ENCODE results near the gene P2RX6. TPM values are rescaled to one million over a fixed set of nuclear protein-coding genes. Genes with fewer than 3 reads are reported as not detected.

Gene P2RX6
- total and polyA plus RNA-seq, 9 of the 15 experiments (the other 6 are each of a cell fraction or from before 2014, with no cell fraction given), result 0.01 to 3.9 (median 1.5) TPM; not detected in 1

DNA sequence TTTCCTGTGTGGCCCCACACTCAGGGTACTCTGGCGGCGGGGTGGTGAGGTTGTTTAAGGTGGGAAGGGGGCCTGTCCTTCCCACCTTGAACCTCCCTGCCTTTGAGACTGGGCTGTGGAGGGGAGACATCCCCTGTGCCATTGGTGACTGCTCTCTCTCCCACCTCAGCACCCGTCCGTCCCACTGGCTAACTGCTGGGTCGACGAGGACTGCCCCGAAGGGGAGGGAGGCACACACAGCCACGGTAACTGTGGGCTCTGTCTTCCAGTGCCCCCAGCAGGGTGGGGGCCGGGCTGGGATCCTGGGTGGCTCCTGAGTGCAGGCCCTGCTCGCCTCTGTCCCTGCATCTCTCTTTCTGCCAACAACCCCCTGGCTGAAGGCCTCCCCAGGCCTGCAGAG, 7.5 kb downstream of the P2RX6 start:
- H3K27me3 ChIP-seq (ENCODE audit: control insufficient read depth in 2 of 2, insufficient read depth in 2 of 2, low read length in 2 of 2), result peaks cover 9 to 32% of the 10 kb centered on the region in 2 experiments; a peak in 4 of 5 replicates
- no peak overlapping the region for H2AFZ ChIP-seq (ENCODE audit: low read depth, low read length)
- FAIRE-seq (no peak), ATAC-seq (no peak), DNase-seq (ENCODE audit: extremely low read depth in 1 of 4, low spot score in 3 of 4) (no peak)
- ChIA-PET POLR2A (interaction anchor here (1.3 to 13.9 kb wide), 5 partner anchors 7 to 49 kb away, joined by 4 to 333 read pairs (median 10); partner anchors contain the start of genes LRRC74B, SLC7A4 and THAP7), CTCF (ENCODE audit: low intra/inter-chr PET ratio) (interaction anchor here (0.7 kb wide), 1 partner anchor 67 kb away, joined by 3 read pairs; no protein-coding TSS in a partner anchor)
- H3K9ac ChIP-seq (ENCODE audit: insufficient read depth in 1 of 2, low read depth in 2 of 2, low read length in 2 of 2), result peak overlapping the region in 1 of 2 experiments; percentile 73; a peak in 2 of 4 replicates
- BruUV-seq (replicated peaks), result no TSS peak
- WGBS (ENCODE audit: insufficient coverage, low coverage, missing lambda C conversion rate), result 39% methylated on average over 10 of the region's 10 CpGs
- in situ Hi-C loops (cut with MboI) (no loop called here), intact Hi-C loops (cut with micrococcal nuclease) (loop anchor here (5.0 kb wide), 2 partner anchors 45 to 60 kb away; no protein-coding TSS in a partner anchor)
- H3K4me2 ChIP-seq (ENCODE audit: insufficient read depth, low read length), result no peak overlapping the region
- peaks cover 4 to 32% of the 10 kb centered on the region in 2 experiments; a peak in 3 of 5 replicates for H3K4me1 ChIP-seq (replicated peaks in 1 of 2; ENCODE audit: control insufficient read depth in 2 of 2, insufficient read depth in 2 of 2, low read length in 2 of 2)
- H3K9me3 ChIP-seq (replicated peaks; ENCODE audit: control insufficient read depth, insufficient read depth, low read depth, low read length), result no peaks in the 10 kb centered on the region
- H3K27ac ChIP-seq (ENCODE audit: extremely low read depth, low read depth, low read length), result no peak overlapping the region
- H3K36me3 ChIP-seq (ENCODE audit: control insufficient read depth, insufficient read depth, low read length), result no peaks in the 10 kb centered on the region
- H4K20me1 ChIP-seq (replicated peaks; ENCODE audit: control insufficient read depth, insufficient read depth, low read length), result peaks cover 18% of the 10 kb centered on the region
- TF ChIP-seq TCF7L2 (IDR thresholded peaks at IDR 0.05; ENCODE audit: low read depth, low read length) (no peak), ADNP (tag; IDR thresholded peaks at IDR 0.05) (no peak), TAF15 (IDR thresholded peaks at IDR 0.05; ENCODE audit: low read depth, low read length) (0 out of 2 replicates have a peak, but pooled peaks have one; percentile 52), RNF219 (CRISPR knock-in tag; IDR thresholded peaks at IDR 0.05) (no peak), HLTF (IDR thresholded peaks at IDR 0.05) (no peak), POLR2G (IDR thresholded peaks at IDR 0.05; ENCODE audit: low read depth, low read length) (0 out of 2 replicates have a peak, but pooled peaks have one; percentile 12), CREB1 (IDR thresholded peaks at IDR 0.05) (0 out of 2 replicates have a peak, but pooled peaks have one; percentile 13), CREB1 (CRISPR knock-in tag; IDR thresholded peaks at IDR 0.05) (no peak), MTA3 (IDR thresholded peaks at IDR 0.05; ENCODE audit: borderline replicate concordance) (no peak), THAP12 (CRISPR knock-in tag; IDR thresholded peaks at IDR 0.05) (peak; percentile 54; the same call in 1 of the 2 replicates), GABPB2 (CRISPR knock-in tag; conservative IDR thresholded peaks at IDR 0.05) (0 out of 2 replicates have a peak, but pooled peaks have one; percentile 30), COPS2 (conservative IDR thresholded peaks at IDR 0.05) (no peak)
- TF ChIP-seq, protein P1, sequence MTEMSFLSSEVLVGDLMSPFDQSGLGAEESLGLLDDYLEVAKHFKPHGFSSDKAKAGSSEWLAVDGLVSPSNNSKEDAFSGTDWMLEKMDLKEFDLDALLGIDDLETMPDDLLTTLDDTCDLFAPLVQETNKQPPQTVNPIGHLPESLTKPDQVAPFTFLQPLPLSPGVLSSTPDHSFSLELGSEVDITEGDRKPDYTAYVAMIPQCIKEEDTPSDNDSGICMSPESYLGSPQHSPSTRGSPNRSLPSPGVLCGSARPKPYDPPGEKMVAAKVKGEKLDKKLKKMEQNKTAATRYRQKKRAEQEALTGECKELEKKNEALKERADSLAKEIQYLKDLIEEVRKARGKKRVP (CRISPR knock-in tag; IDR thresholded peaks at IDR 0.05), result no peak
- no peaks in the 10 kb centered on the region for H3K9me1 ChIP-seq (ENCODE audit: control insufficient read depth, insufficient read depth, low read length)
- H3K79me2 ChIP-seq (ENCODE audit: control insufficient read depth, insufficient read depth, low read length), result no peaks in the 10 kb centered on the region
- no peak overlapping the region for H3K4me3 ChIP-seq

Data from K562 (cell line).